Measurements from ENCODE around the gene RPLP2.

Gene RPLP2

GRCh38 chr11:790721-791564, 18.8 kb upstream of the RPLP2 start:
- in situ Hi-C loops (cut with MboI; ENCODE audit: low sequenced_read_pairs): no loop called here

- in situ Hi-C loops (cut with MboI; ENCODE audit: low sequenced_read_pairs): no loop called here
Observed at GRCh38 chr11:791658-792534, 17.9 kb upstream of the RPLP2 start.

GRCh38 chr11:792535-792821, 17.3 kb upstream of the RPLP2 start:
- in situ Hi-C loops (cut with MboI; ENCODE audit: low sequenced_read_pairs): no loop called here

- in situ Hi-C loops (cut with MboI; ENCODE audit: low sequenced_read_pairs): no loop called here
Observed at GRCh38 chr11:792873-793272, 16.9 kb upstream of the RPLP2 start.

GRCh38 chr11:793556-793955, 16.2 kb upstream of the RPLP2 start:
- in situ Hi-C loops (cut with MboI; ENCODE audit: low sequenced_read_pairs): no loop called here

- in situ Hi-C loops (cut with MboI; ENCODE audit: low sequenced_read_pairs): no loop called here
Observed at GRCh38 chr11:794013-794765, 15.6 kb upstream of the RPLP2 start.

GRCh38 chr11:794766-795633, 14.8 kb upstream of the RPLP2 start:
- in situ Hi-C loops (cut with MboI; ENCODE audit: low sequenced_read_pairs): no loop called here

- in situ Hi-C loops (cut with MboI; ENCODE audit: low sequenced_read_pairs): no loop called here
Observed at GRCh38 chr11:795634-796564, 13.9 kb upstream of the RPLP2 start.

- in situ Hi-C loops (cut with MboI; ENCODE audit: low sequenced_read_pairs): no loop called here
Observed at GRCh38 chr11:796565-797295, 13.0 kb upstream of the RPLP2 start.

- in situ Hi-C loops (cut with MboI; ENCODE audit: low sequenced_read_pairs): no loop called here
Observed at GRCh38 chr11:797296-798092, 12.3 kb upstream of the RPLP2 start.

- in situ Hi-C loops (cut with MboI; ENCODE audit: low sequenced_read_pairs): no loop called here
Observed at GRCh38 chr11:798093-798713, 11.6 kb upstream of the RPLP2 start, which contains the start of gene SLC25A22. SLC25A22 (minus strand) TSS chr11:798281; CDS start chr11:795006, 3,275 bp downstream.

- in situ Hi-C loops (cut with MboI; ENCODE audit: low sequenced_read_pairs): no loop called here
Observed at GRCh38 chr11:799641-800316, 10.0 kb upstream of the RPLP2 start.

GRCh38 chr11:800473-800872, 9.3 kb upstream of the RPLP2 start:
- in situ Hi-C loops (cut with MboI; ENCODE audit: low sequenced_read_pairs): no loop called here

- in situ Hi-C loops (cut with MboI; ENCODE audit: low sequenced_read_pairs): no loop called here
Observed at GRCh38 chr11:801097-801780, 8.5 kb upstream of the RPLP2 start.

- in situ Hi-C loops (cut with MboI; ENCODE audit: low sequenced_read_pairs): no loop called here
Observed at GRCh38 chr11:802018-802617, 7.6 kb upstream of the RPLP2 start.

Data from HL-60/S4 (cell line).